GM12878 (cell line): Measurements from ENCODE around the gene TRIM7. TPM values are rescaled to one million over a fixed set of nuclear protein-coding genes. Genes with fewer than 3 reads are reported as not detected.

Experiments
- ATAC-seq: fragments of 200-7000 bp; cut with Tn5 transposase; 3 replicates; pipeline ENCODE4 v1.9.1; 2020; ENCODE audit warnings: mild to moderate bottlenecking, moderate library complexity
- BruUV-seq: library from RNA; stranded (reverse); fragments of 400-500 nt; replicated peaks from 2 replicates; lab custom pipeline; 2021; lab: Mats Ljungman, UMichigan
- CTCF ChIA-PET: fragments of 300-600 bp; sonication (Branson Sonifier 250); formaldehyde crosslinking; extraction: SDS; loops from one replicate; lab custom pipeline; 2021; ENCODE audit warnings: inconsistent platforms; lab: Yijun Ruan, JAX
- POLR2A ChIA-PET: fragments of 350-600 bp; formaldehyde crosslinking; extraction: SDS; loops from one replicate; lab custom pipeline; 2021; ENCODE audit warnings: inconsistent platforms; lab: Charles Lee
- RAD21 ChIA-PET: fragments of 300-600 bp; sonication (Branson Sonifier 250); formaldehyde crosslinking; loops from one replicate; lab custom pipeline; 2023; ENCODE audit warnings: antibody characterized with exemption; ENCODE audit not compliant: unreplicated experiment; lab: Charles Lee
- SMC1A ChIA-PET: fragments of 300-600 bp; sonication (Branson Sonifier 250); formaldehyde crosslinking; loops from one replicate; lab custom pipeline; 2023; ENCODE audit not compliant: unreplicated experiment, uncharacterized antibody; lab: Charles Lee
- DNase-seq: peaks from one replicate; pipeline ENCODE4 v3.0.0-alpha.2; 2011; ENCODE audit warnings: low read depth, low spot score
- FAIRE-seq: peaks from 3 replicates; lab custom pipeline; 2011; peaks lifted over from hg19 to GRCh38; lab: Jason Lieb, UNC
- H2AFZ ChIP-seq: 2 replicates; pipeline ENCODE4 v1.6.0; 2011; ENCODE audit warnings: low read depth, low read length, control low read depth; ENCODE audit not compliant: control insufficient read depth
- H3K27ac ChIP-seq: 2 replicates; pipeline ENCODE4 v1.5.1; 2011; ENCODE audit warnings: control low read depth; ENCODE audit not compliant: control insufficient read depth, insufficient read depth
- H3K27me3 ChIP-seq, 2 experiments: replicated peaks in 1 of 2; 2 replicates each; pipeline versions ENCODE4 v1.6.0 to v1.6.1; 2011; ENCODE audit warnings: low read length in 1 of 2; ENCODE audit not compliant: control insufficient read depth in 2 of 2, insufficient read depth in 2 of 2
- H3K36me3 ChIP-seq, 2 experiments: 2 replicates each; pipeline ENCODE4 v1.5.1; 2011; ENCODE audit warnings: low read length in 1 of 2; ENCODE audit not compliant: control insufficient read depth in 2 of 2, insufficient read depth in 2 of 2
- H3K4me1 ChIP-seq: 2 replicates; pipeline ENCODE4 v1.6.1; 2011; ENCODE audit warnings: mild to moderate bottlenecking, low read length, moderate library complexity, mixed read lengths; ENCODE audit not compliant: control insufficient read depth, insufficient read depth
- H3K4me2 ChIP-seq: 2 replicates; pipeline ENCODE4 v1.6.0; 2011; ENCODE audit warnings: control low read depth; ENCODE audit not compliant: control insufficient read depth, insufficient read depth
- H3K4me3 ChIP-seq: fragments of 200-600 bp; sonication (generic); 2 replicates; pipeline ENCODE4 v1.5.1; 2016
- H3K79me2 ChIP-seq: 2 replicates; pipeline ENCODE4 v1.6.0; 2011; ENCODE audit warnings: low read length; ENCODE audit not compliant: control insufficient read depth, insufficient read depth
- H3K9ac ChIP-seq: 2 replicates; pipeline ENCODE4 v1.8.0; 2011; ENCODE audit warnings: low read length, control low read depth, mixed read lengths; ENCODE audit not compliant: control insufficient read depth, insufficient read depth
- H3K9me3 ChIP-seq: replicated peaks from 3 replicates; pipeline ENCODE4 v1.5.1; 2011; ENCODE audit warnings: mild to moderate bottlenecking, low read length; ENCODE audit not compliant: control insufficient read depth, insufficient read depth
- H4K20me1 ChIP-seq: 2 replicates; pipeline ENCODE4 v1.6.0; 2011; ENCODE audit not compliant: control insufficient read depth, insufficient read depth
- BHLHE40 ChIP-seq, 2 experiments: fragments of 450-650 bp in 1 of 2; IDR thresholded peaks; 2 replicates each; pipeline ENCODE4 v1.6.1; 2011 to 2017; ENCODE audit warnings: low read depth in 2 of 2, borderline replicate concordance in 1 of 2, improper control_type of control experiment in 1 of 2, low read length in 1 of 2, mild to moderate bottlenecking in 1 of 2
- BMI1 ChIP-seq: fragments of 450-650 bp; IDR thresholded peaks from 2 replicates; pipeline ENCODE4 v1.6.1; 2016; ENCODE audit warnings: mild to moderate bottlenecking, moderate library complexity, borderline replicate concordance
- CHD4 ChIP-seq: fragments of 200-600 bp; sonication (generic); IDR thresholded peaks from 2 replicates; pipeline ENCODE4 v1.6.1; 2016; ENCODE audit warnings: mild to moderate bottlenecking
- ESRRA ChIP-seq: IDR thresholded peaks from 2 replicates; pipeline ENCODE4 v1.6.1; 2012; ENCODE audit warnings: mild to moderate bottlenecking, low read length, improper control_type of control experiment
- EZH2 ChIP-seq: IDR thresholded peaks from 2 replicates; pipeline ENCODE4 v1.6.1; 2012; ENCODE audit warnings: low read depth, mild to moderate bottlenecking, control low read depth, inconsistent platforms, low read length, borderline replicate concordance; ENCODE audit not compliant: control insufficient read depth
- HDAC6 ChIP-seq: fragments of 200-600 bp; sonication (generic); IDR thresholded peaks from one replicate; pipeline ENCODE4 v1.8.0; 2017; ENCODE audit warnings: antibody characterized with exemption; ENCODE audit not compliant: unreplicated experiment
- JUND ChIP-seq: IDR thresholded peaks from 2 replicates; pipeline ENCODE4 v1.6.1; 2012; ENCODE audit warnings: low read depth, mild to moderate bottlenecking, low read length, improper control_type of control experiment, moderate library complexity
- MEF2B ChIP-seq: fragments of 450-650 bp; IDR thresholded peaks from 2 replicates; pipeline ENCODE4 v1.6.1; 2018; ENCODE audit warnings: mild to moderate bottlenecking, moderate library complexity; ENCODE audit not compliant: partially characterized antibody, poor library complexity, severe bottlenecking
- MXI1 ChIP-seq: fragments of 150-350 bp; IDR thresholded peaks from 2 replicates; pipeline ENCODE4 v1.6.1; 2011; ENCODE audit warnings: low read depth, mild to moderate bottlenecking, inconsistent platforms, low read length, improper control_type of control experiment
- SIN3A ChIP-seq: IDR thresholded peaks from 2 replicates; pipeline ENCODE4 v1.6.1; 2012; ENCODE audit warnings: low read depth, low read length, improper control_type of control experiment
- STAT1 ChIP-seq: fragments of 450-650 bp; conservative IDR thresholded peaks from 2 replicates; pipeline ENCODE4 v1.6.1; 2014; ENCODE audit warnings: antibody characterized with exemption, mild to moderate bottlenecking
- WRNIP1 ChIP-seq: IDR thresholded peaks from 2 replicates; pipeline ENCODE4 v1.6.1; 2011; ENCODE audit warnings: low read depth, low read length, improper control_type of control experiment, borderline replicate concordance
- ZBED1 ChIP-seq: IDR thresholded peaks from 2 replicates; pipeline ENCODE4 v1.6.1; 2016; ENCODE audit warnings: borderline replicate concordance
- ZNF274 ChIP-seq: IDR thresholded peaks from one replicate; pipeline ENCODE4 v1.8.0; 2011; ENCODE audit not compliant: insufficient read length, insufficient read depth
- WGBS: methylation state at CpG from one replicate; pipeline ENCODE4 v1.1.6; 2016; ENCODE audit warnings: low lambda C conversion rate; ENCODE audit not compliant: insufficient replicate concordance, insufficient coverage; ENCODE audit errors: missing lambda C conversion rate; 5-methylcytosine and 5-hydroxymethylcytosine counted together
- in situ Hi-C: fragments of 300-500 bp; cut with MboI; formaldehyde crosslinking; loops from 9 replicates; pipeline ENCODE4 v1.14.3; 2018; ENCODE audit warnings: mixed read lengths
- intact Hi-C: fragments of 100-400 bp; cut with micrococcal nuclease; formaldehyde crosslinking; loops from one replicate; pipeline ENCODE4 v1.14.2; 2022; ENCODE audit not compliant: unreplicated experiment
- polyA plus RNA-seq, 11 experiments: library from polyadenylated mRNA; depleted of rRNA in 4 of 11; unstranded in 6 of 11; stranded (reverse) in 5 of 11; fragments of >200 nt; fragmentation: Nextera tagmentation in 4 of 11; fragmentation: Illumina TruSeq in 1 of 11; extraction: Ambion mirVana in 4 of 11; extraction: Trizol in 1 of 11; gene quantifications; 1 replicate in 1 of 11; 2 replicates in 10 of 11; pipeline versions ENCODE4 v1.2.1 to v1.2.3, GENCODE V29; 2011 to 2016; ENCODE audit warnings: inconsistent platforms in 2 of 11, missing spikeins in 2 of 11, low read depth in 1 of 11
- total RNA-seq, 4 experiments: library from RNA; depleted of rRNA in 3 of 4; stranded (reverse); fragments of >200 nt in 3 of 4; fragmentation: Illumina TruSeq in 1 of 4; extraction: Trizol in 1 of 4; gene quantifications; 2 replicates each; pipeline versions ENCODE4 v1.2.1 to v1.2.3, GENCODE V29; 2013 to 2021
- TF ChIP-seq, protein P1 (sequence below): fragments of 450-650 bp; IDR thresholded peaks from 2 replicates; pipeline ENCODE4 v1.6.1; 2014; ENCODE audit warnings: mild to moderate bottlenecking
- TF ChIP-seq, protein P2 (sequence below): fragments of 450-650 bp; IDR thresholded peaks from 2 replicates; pipeline ENCODE4 v1.6.1; 2018; ENCODE audit warnings: borderline replicate concordance, mild to moderate bottlenecking; ENCODE audit not compliant: partially characterized antibody
- TF ChIP-seq, protein P3 (sequence below): IDR thresholded peaks from 2 replicates; pipeline ENCODE4 v1.6.1; 2011; ENCODE audit warnings: borderline replicate concordance, low read depth, mild to moderate bottlenecking, moderate library complexity, mixed read lengths, low read length; ENCODE audit not compliant: insufficient read depth; ENCODE audit errors: extremely low read length
- TF ChIP-seq, protein P4 (sequence below): IDR thresholded peaks from 2 replicates; pipeline ENCODE4 v1.6.1; 2012; ENCODE audit warnings: low read depth, low read length, improper control_type of control experiment

Gene TRIM7
- total and polyA plus RNA-seq, 10 of the 15 experiments (the other 5 are each of a cell fraction or from before 2014, with no cell fraction given): 0.02 to 1.6 (median 0.41) TPM

DNA sequence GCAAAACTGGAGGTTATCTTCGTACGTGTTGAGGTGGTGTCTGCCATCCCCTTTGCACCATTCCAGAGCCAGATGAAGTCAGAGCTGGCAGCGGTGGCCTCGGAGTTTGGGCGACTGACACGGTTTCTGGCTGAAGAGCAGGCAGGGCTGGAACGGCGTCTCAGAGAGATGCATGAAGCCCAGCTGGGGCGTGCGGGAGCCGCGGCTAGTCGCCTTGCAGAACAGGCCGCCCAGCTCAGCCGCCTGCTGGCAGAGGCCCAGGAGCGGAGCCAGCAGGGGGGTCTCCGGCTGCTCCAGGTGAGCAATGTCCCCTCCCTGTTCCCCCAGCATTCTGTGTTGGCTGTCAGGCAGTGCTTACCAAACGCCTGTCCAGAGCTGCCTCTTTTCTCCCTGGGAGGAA is 27.6 kb upstream of the TRIM7 start (continued):
- TF ChIP-seq HDAC6 (no peak), WRNIP1 (no peak), BHLHE40 (IDR thresholded peaks at IDR 0.05; ENCODE audit: borderline replicate concordance in 1 of 2, low read depth in 2 of 2, low read length in 1 of 2) (no peak), MEF2B (no peak)

DNA sequence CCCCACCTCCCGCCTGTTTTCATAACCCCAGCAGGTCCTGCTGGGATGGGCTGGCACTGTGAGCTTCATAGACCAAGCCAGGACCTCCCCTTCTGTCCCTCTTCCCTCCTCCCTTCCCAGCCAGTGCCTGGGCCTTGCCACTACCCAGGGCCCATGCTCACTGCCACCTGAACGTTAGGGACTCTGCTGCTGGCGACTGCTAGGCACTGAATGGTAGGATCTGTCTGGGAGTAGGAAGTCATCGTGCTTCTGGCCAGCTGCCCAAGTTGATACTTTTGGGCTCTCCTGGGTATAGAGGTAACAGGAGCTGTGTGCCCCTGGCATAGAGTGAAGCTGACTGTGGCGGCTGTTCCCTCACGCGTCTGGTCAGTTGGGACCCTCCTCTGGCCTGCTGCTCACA is 26.4 kb upstream of the TRIM7 start:
- ChIA-PET SMC1A (no interaction called here), POLR2A (no interaction called here), CTCF (interaction anchor here (1.2 to 1.5 kb wide), 2 partner anchors 9 to 10 kb away, joined by 3 to 4 read pairs; no protein-coding TSS in a partner anchor), RAD21 (no interaction called here)
- BruUV-seq: no TSS peak
- Histone ChIP-seq H3K79me2 (peaks cover 2% of the 10 kb centered on the region), H3K27me3 (no peaks in the 10 kb centered on the region), H3K9me3 (no peaks in the 10 kb centered on the region), H3K9ac (no peak overlapping the region), H4K20me1 (0 out of 2 replicates have a peak, but pooled peaks cover under 1% of the 10 kb centered on the region), H3K27ac (no peak overlapping the region), H3K36me3 (peaks cover 9 to 31% of the 10 kb centered on the region in 2 experiments), H3K4me3 (no peak overlapping the region), H3K4me1 (no peaks in the 10 kb centered on the region), H2AFZ (no peak overlapping the region), H3K4me2 (no peak overlapping the region)
- WGBS: 90% methylated on average over 7 of the region's 7 CpGs
- no peak for DNase-seq
- in situ Hi-C loops (no loop called here), intact Hi-C loops (no loop called here)
- ATAC-seq: no peak
- no peak for FAIRE-seq
- TF ChIP-seq, protein P1, sequence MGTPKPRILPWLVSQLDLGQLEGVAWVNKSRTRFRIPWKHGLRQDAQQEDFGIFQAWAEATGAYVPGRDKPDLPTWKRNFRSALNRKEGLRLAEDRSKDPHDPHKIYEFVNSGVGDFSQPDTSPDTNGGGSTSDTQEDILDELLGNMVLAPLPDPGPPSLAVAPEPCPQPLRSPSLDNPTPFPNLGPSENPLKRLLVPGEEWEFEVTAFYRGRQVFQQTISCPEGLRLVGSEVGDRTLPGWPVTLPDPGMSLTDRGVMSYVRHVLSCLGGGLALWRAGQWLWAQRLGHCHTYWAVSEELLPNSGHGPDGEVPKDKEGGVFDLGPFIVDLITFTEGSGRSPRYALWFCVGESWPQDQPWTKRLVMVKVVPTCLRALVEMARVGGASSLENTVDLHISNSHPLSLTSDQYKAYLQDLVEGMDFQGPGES: no peak
- TF ChIP-seq, protein P2, sequence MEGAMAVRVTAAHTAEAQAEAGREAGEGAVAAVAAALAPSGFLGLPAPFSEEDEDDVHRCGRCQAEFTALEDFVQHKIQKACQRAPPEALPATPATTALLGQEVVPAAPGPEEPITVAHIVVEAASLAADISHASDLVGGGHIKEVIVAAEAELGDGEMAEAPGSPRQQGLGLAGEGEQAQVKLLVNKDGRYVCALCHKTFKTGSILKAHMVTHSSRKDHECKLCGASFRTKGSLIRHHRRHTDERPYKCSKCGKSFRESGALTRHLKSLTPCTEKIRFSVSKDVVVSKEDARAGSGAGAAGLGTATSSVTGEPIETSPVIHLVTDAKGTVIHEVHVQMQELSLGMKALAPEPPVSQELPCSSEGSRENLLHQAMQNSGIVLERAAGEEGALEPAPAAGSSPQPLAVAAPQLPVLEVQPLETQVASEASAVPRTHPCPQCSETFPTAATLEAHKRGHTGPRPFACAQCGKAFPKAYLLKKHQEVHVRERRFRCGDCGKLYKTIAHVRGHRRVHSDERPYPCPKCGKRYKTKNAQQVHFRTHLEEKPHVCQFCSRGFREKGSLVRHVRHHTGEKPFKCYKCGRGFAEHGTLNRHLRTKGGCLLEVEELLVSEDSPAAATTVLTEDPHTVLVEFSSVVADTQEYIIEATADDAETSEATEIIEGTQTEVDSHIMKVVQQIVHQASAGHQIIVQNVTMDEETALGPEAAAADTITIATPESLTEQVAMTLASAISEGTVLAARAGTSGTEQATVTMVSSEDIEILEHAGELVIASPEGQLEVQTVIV: no peak
- TF ChIP-seq SIN3A (no peak), EZH2 (no peak), MXI1 (no peak), MEF2B (no peak), ZBED1 (no peak), ZNF274 (no peak), ESRRA (no peak), JUND (no peak), BMI1 (no peak), STAT1 (no peak), CHD4 (no peak)
- TF ChIP-seq, protein P3, sequence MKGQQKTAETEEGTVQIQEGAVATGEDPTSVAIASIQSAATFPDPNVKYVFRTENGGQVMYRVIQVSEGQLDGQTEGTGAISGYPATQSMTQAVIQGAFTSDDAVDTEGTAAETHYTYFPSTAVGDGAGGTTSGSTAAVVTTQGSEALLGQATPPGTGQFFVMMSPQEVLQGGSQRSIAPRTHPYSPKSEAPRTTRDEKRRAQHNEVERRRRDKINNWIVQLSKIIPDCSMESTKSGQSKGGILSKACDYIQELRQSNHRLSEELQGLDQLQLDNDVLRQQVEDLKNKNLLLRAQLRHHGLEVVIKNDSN: no peak
- TF ChIP-seq, protein P4, sequence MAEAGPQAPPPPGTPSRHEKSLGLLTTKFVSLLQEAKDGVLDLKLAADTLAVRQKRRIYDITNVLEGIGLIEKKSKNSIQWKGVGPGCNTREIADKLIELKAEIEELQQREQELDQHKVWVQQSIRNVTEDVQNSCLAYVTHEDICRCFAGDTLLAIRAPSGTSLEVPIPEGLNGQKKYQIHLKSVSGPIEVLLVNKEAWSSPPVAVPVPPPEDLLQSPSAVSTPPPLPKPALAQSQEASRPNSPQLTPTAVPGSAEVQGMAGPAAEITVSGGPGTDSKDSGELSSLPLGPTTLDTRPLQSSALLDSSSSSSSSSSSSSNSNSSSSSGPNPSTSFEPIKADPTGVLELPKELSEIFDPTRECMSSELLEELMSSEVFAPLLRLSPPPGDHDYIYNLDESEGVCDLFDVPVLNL: no peak
